AG10803 (cell line): Measurements from ENCODE around the gene PAFAH1B2.

ENCODE experiments used
- DNase-seq: peaks from one replicate; pipeline ENCODE4 v3.0.0; 2010; ENCODE audit warnings: low read depth
- H3K4me3 ChIP-seq: 2 replicates; pipeline ENCODE4 v1.5.1; 2011; ENCODE audit warnings: mild to moderate bottlenecking, low read length, control low read depth
- TF ChIP-seq, protein P1 (sequence below): conservative IDR thresholded peaks from 2 replicates; pipeline ENCODE4 v1.5.1; 2011; ENCODE audit warnings: mild to moderate bottlenecking, low read length, control low read depth, inconsistent platforms

The PAFAH1B2 gene

DNA sequence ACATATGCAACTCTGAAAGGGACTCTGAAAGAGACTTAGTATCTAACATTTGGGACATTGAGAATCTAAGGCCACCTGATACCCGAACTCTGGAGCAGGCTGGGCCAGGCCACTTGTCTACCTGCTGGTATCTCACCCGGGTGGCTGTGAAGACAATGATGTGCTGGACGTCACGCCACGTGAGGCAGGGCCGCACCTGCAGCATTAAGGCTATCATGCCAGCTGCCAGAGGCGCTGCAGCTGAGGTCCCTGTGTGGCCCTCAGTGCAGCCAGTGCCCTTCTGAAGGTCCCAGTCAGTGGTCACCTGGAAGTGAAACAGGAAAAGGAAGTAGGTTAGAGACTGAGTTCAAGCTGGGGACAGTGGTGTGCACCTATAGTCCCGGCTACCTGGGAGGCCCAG, 75.4 kb downstream of the PAFAH1B2 start:
- no peak overlapping the region for H3K4me3 ChIP-seq
- no peak for DNase-seq
- TF ChIP-seq, protein P1, sequence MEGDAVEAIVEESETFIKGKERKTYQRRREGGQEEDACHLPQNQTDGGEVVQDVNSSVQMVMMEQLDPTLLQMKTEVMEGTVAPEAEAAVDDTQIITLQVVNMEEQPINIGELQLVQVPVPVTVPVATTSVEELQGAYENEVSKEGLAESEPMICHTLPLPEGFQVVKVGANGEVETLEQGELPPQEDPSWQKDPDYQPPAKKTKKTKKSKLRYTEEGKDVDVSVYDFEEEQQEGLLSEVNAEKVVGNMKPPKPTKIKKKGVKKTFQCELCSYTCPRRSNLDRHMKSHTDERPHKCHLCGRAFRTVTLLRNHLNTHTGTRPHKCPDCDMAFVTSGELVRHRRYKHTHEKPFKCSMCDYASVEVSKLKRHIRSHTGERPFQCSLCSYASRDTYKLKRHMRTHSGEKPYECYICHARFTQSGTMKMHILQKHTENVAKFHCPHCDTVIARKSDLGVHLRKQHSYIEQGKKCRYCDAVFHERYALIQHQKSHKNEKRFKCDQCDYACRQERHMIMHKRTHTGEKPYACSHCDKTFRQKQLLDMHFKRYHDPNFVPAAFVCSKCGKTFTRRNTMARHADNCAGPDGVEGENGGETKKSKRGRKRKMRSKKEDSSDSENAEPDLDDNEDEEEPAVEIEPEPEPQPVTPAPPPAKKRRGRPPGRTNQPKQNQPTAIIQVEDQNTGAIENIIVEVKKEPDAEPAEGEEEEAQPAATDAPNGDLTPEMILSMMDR: no peak

GRCh38 chr11:117219995-117220394, 75.9 kb downstream of the PAFAH1B2 start:
- no peak for DNase-seq
- H3K4me3 ChIP-seq: no peak overlapping the region
- TF ChIP-seq, protein P1: no peak

DNA sequence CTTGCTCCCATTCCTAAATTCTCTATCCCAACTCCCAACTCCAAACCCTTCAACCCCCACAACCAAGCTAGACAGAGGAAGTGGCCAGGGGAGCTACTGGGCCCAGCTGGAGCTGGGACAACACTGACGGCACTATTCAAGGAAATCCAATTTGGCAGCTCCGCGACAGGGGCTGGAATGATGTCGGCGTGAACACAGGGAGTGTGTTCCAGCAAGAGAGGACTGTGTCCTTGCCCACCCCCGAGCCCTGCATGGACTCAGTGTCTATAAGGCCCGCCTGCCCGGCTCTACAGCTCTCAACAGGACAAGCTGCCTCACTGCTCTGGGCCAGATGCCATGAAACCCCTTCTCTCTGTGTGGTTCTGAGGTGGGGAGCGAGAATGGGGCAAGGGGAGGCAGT, 76.5 kb downstream of the PAFAH1B2 start:
- TF ChIP-seq, protein P1: no peak
- H3K4me3 ChIP-seq: no peak overlapping the region
- DNase-seq: no peak

DNA sequence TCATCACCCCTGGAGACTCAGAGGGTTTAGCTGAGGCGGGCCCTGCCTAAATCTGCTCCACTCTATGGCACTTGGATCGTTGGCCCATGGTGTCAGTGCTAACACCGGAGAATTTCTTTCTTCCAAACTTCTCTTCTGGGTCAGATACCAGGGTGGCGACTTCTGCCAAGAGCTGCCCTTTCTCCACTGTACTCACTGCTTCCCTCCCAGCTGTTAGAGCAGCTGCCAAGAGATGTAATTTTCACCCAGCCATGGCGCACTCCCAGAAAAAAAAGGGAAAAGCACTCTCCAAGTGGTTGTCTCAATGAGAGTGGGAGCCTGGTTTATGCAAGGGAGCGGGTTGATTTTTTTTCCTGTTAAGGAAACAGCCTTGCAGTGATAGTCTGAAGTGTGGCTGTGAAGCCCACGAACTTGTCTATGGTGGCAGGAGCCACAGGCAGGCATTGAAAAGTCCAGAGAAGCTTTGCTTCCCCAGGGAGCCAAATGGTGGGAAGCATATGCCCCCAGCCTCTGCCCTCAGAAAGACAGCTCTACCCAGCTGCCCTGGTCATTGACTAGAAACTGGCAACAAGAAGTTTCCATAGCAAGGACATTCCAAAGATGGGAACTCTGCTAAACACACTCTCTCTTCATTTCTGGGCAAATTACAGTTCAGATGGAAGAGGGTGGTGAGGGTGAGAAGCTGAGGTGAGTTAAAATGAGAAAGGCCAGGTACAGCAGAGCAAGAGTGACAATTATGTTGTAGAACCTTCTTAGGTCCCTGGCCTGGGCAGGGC, 77.1 kb downstream of the PAFAH1B2 start:
- no peak for DNase-seq
- TF ChIP-seq, protein P1: no peak
- H3K4me3 ChIP-seq: no peak overlapping the region

DNA sequence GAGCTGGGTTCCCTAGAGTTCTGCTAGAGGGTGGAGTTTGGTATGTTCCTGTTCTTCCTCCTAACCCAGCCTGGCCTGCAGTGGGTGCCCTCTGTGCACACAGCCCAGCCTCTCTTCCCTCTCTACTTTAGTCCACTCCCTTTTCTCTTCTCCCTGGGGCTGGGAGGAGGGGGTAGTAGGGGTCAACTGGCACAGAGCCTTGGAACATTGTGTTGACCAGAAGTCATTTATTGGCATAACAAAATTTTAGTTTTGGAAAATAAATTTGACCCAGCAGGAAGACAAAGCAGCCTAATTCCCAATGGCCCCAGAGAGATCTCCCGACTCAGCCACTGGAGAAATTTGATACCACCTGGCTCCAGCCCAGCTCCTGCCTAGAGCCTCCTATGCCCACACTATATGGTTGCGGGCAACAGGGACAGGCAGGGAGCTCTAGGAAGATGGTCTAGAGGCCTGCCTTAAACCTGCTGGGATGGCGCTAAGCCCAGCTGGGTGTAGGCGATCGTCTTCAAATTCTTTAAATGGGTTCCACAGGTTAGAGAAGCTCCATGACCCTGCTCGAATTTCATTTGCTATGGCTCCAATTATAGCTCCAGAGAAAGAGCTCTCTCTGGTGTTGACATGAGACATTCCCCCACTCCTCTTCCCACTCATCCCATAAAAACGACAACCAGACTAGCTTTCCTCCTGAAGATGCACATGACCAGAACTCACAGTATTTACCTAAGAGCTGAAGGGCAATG, 77.9 kb downstream of the PAFAH1B2 start:
- TF ChIP-seq, protein P1: no peak; the same call in 1 of the 2 replicates
- H3K4me3 ChIP-seq: no peak overlapping the region
- DNase-seq: peak; percentile 29

- TF ChIP-seq, protein P1: no peak
- H3K4me3 ChIP-seq: no peak overlapping the region
- DNase-seq: no peak
Observed at GRCh38 chr11:117222991-117223740, 79.1 kb downstream of the PAFAH1B2 start.
